K562 (cell line): ENCODE results near the gene SRCAP. TPM values are rescaled to one million over a fixed set of nuclear protein-coding genes. Genes with fewer than 3 reads are reported as not detected.

Source experiments
- ARID4B ChIP-seq: sonication (generic); formaldehyde crosslinking; IDR thresholded peaks from 2 replicates; pipeline ENCODE4 v1.8.0; 2022; ENCODE audit warnings: mild to moderate bottlenecking, missing genetic modification reagents
- BRCA1 ChIP-seq, 2 experiments: fragments of 450-650 bp in 1 of 2; sonication (generic) in 1 of 2; formaldehyde crosslinking in 1 of 2; IDR thresholded peaks; 2 replicates each; pipeline versions ENCODE4 v1.5.0 to v1.6.1; 2017 to 2020; ENCODE audit warnings: mild to moderate bottlenecking in 1 of 2, missing genetic modification reagents in 1 of 2
- CCNT2 ChIP-seq: IDR thresholded peaks from 2 replicates; pipeline ENCODE4 v1.6.1; 2011; ENCODE audit warnings: borderline replicate concordance, low read depth, mild to moderate bottlenecking, moderate library complexity, mixed read lengths, low read length; ENCODE audit not compliant: insufficient read length; ENCODE audit errors: extremely low read depth
- GATAD2B ChIP-seq: fragments of 450-650 bp; IDR thresholded peaks from 2 replicates; pipeline ENCODE4 v1.6.1; 2017; ENCODE audit warnings: mild to moderate bottlenecking, borderline replicate concordance
- KLF10 ChIP-seq: fragments of 250-450 bp; sonication (Bioruptor Pico); IDR thresholded peaks from 2 replicates; pipeline ENCODE4 v1.6.1; 2021; ENCODE audit warnings: matching md5 sums
- NCOA2 ChIP-seq, 2 experiments: fragments of 450-650 bp; IDR thresholded peaks; 2 replicates each; pipeline ENCODE4 v1.6.1; 2018; ENCODE audit warnings: mild to moderate bottlenecking in 2 of 2, moderate library complexity in 1 of 2; ENCODE audit not compliant: partially characterized antibody in 2 of 2
- TAF15 ChIP-seq: fragments of 200-400 bp; formaldehyde crosslinking; IDR thresholded peaks from 2 replicates; pipeline ENCODE4 v1.6.1; 2017; ENCODE audit warnings: mild to moderate bottlenecking, low read depth, low read length, moderate library complexity
- TFAP4 ChIP-seq: sonication (generic); formaldehyde crosslinking; IDR thresholded peaks from 2 replicates; pipeline ENCODE4 v1.8.0; 2022; ENCODE audit warnings: missing genetic modification reagents, mild to moderate bottlenecking, moderate library complexity, borderline replicate concordance
- UBTF ChIP-seq, 2 experiments: IDR thresholded peaks; 2 replicates each; pipeline ENCODE4 v1.6.1; 2012; ENCODE audit warnings: improper control_type of control experiment in 2 of 2, low read depth in 2 of 2, low read length in 2 of 2, borderline replicate concordance in 1 of 2
- ZNF217 ChIP-seq: sonication (generic); formaldehyde crosslinking; IDR thresholded peaks from 2 replicates; pipeline ENCODE4 v1.8.0; 2022; ENCODE audit warnings: mild to moderate bottlenecking, missing genetic modification reagents
- polyA plus RNA-seq, 8 experiments: library from polyadenylated mRNA; depleted of rRNA in 4 of 8; stranded (reverse) in 5 of 8; unstranded in 3 of 8; fragments of >200 nt; fragmentation: Nextera tagmentation in 2 of 8; fragmentation: Illumina TruSeq in 1 of 8; extraction: Ambion mirVana in 2 of 8; extraction: Trizol in 1 of 8; gene quantifications; 2 replicates each; pipeline versions ENCODE4 v1.2.1 to v1.2.3, GENCODE V29; 2011 to 2014; ENCODE audit warnings: inconsistent platforms in 1 of 8, missing spikeins in 1 of 8
- total RNA-seq, 7 experiments: library from RNA; depleted of rRNA in 6 of 7; stranded (reverse); fragments of >200 nt in 6 of 7; fragmentation: Illumina TruSeq in 2 of 7; extraction: Trizol in 2 of 7; gene quantifications; 2 replicates each; pipeline versions ENCODE4 v1.2.1 to v1.2.3, GENCODE V29; 2011 to 2021; ENCODE audit warnings: low replicate concordance in 1 of 7
- TF ChIP-seq, protein P1 (sequence below): fragments of 450-650 bp; formaldehyde crosslinking; IDR thresholded peaks from 2 replicates; pipeline ENCODE4 v1.4.0; 2022; ENCODE audit warnings: missing genetic modification characterization
- TF ChIP-seq, protein P2 (sequence below): fragments of 250-450 bp; sonication (Bioruptor Pico); IDR thresholded peaks from 2 replicates; pipeline ENCODE4 v1.8.0; 2021; ENCODE audit warnings: moderate library complexity, mild to moderate bottlenecking, inconsistent platforms

SRCAP gene
- total and polyA plus RNA-seq, 9 of the 15 experiments (the other 6 are each of a cell fraction or from before 2014, with no cell fraction given): 0.21 to 62.6 (median 5.8) TPM

DNA sequence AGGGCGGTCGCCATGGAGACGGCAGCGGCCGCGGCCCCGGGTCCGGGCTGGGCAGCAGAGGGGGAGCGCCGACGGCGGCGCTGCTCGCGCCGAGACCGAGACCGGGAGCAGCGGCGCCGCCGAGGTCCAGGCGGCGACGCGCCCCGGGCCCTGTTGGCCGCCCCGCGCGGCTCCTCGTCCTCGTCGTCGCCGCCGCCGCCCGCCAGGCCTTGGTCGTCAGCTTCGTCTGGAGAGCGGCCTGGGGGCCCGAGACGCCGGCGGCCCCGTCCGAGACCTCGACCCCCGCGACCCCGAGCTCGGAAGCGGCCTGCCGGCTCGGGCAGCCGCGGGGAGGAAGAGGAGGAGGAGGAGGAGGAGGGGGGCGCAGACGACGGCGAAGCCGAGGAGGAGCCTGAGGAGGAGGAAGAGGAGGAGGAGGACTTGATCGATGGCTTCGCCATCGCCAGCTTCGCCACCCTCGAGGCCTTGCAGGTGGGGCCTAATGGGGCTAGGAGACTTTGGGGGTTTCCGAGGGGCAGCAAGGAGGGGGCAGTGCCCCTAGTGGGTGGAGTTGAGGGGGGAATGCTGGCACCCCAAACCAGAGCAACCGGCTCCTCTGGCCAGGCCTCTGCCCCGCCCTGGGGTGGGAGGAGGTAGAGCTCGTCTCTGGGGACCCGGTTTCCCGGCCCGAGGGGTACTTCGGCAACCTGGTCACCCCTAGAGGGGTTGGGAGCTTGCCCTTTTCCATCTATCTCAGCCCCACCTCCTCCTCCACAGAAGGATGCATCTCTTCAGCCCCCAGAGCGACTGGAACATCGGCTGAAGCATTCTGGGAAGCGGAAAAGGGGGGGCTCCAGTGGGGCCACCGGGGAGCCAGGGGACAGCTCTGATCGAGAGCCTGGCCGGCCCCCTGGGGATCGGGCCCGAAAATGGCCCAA, 39.2 kb upstream of the SRCAP start (continued):
- TF ChIP-seq, protein P1, sequence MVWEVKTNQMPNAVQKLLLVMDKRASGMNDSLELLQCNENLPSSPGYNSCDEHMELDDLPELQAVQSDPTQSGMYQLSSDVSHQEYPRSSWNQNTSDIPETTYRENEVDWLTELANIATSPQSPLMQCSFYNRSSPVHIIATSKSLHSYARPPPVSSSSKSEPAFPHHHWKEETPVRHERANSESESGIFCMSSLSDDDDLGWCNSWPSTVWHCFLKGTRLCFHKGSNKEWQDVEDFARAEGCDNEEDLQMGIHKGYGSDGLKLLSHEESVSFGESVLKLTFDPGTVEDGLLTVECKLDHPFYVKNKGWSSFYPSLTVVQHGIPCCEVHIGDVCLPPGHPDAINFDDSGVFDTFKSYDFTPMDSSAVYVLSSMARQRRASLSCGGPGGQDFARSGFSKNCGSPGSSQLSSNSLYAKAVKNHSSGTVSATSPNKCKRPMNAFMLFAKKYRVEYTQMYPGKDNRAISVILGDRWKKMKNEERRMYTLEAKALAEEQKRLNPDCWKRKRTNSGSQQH (CRISPR knock-in tag): 0 out of 2 replicates have a peak, but pooled peaks have one; percentile 25
- TF ChIP-seq BRCA1 (IDR thresholded peaks at IDR 0.05) (no peak), BRCA1 (CRISPR knock-in tag; IDR thresholded peaks at IDR 0.05) (no peak), ARID4B (no peak), CCNT2 (peak; percentile 6), UBTF (IDR thresholded peaks at IDR 0.05; ENCODE audit: borderline replicate concordance in 1 of 2, low read depth in 2 of 2, low read length in 2 of 2) (0 out of 4 replicates have a peak, but pooled peaks have one; percentile 8 to 74), ZNF217 (CRISPR knock-in tag) (no peak), NCOA2 (IDR thresholded peaks at IDR 0.05; ENCODE audit: partially characterized antibody in 2 of 2) (no peak), GATAD2B (0 out of 2 replicates have a peak, but pooled peaks have one; percentile 86), TFAP4 (CRISPR knock-in tag) (peak; percentile 12; the same call in 1 of the 2 replicates), KLF10 (CRISPR knock-in tag) (no peak), TAF15 (0 out of 2 replicates have a peak, but pooled peaks have one; percentile 60)
- TF ChIP-seq, protein P2, sequence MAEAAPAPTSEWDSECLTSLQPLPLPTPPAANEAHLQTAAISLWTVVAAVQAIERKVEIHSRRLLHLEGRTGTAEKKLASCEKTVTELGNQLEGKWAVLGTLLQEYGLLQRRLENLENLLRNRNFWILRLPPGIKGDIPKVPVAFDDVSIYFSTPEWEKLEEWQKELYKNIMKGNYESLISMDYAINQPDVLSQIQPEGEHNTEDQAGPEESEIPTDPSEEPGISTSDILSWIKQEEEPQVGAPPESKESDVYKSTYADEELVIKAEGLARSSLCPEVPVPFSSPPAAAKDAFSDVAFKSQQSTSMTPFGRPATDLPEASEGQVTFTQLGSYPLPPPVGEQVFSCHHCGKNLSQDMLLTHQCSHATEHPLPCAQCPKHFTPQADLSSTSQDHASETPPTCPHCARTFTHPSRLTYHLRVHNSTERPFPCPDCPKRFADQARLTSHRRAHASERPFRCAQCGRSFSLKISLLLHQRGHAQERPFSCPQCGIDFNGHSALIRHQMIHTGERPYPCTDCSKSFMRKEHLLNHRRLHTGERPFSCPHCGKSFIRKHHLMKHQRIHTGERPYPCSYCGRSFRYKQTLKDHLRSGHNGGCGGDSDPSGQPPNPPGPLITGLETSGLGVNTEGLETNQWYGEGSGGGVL (CRISPR knock-in tag): no peak
